HAP-1 (cell line): ENCODE results near the gene CUX1.
"Not testable (repeated sequence)": the region's sequence is repeated elsewhere in the genome, so short reads cannot be mapped to it uniquely, and the experiment has no call there.

ENCODE experiments used
- DNase-seq, 2 experiments: peaks; one replicate each; pipeline ENCODE4 v3.0.0-alpha.2; 2016 to 2020; ENCODE audit warnings: low spot score in 2 of 2
- H3K27me3 ChIP-seq: fragments of 250-450 bp; sonication (Bioruptor Pico); 2 replicates; pipeline ENCODE4 v1.5.1; 2020; ENCODE audit warnings: low read depth, mild to moderate bottlenecking, moderate library complexity
- H3K36me3 ChIP-seq: fragments of 250-450 bp; sonication (Bioruptor Pico); replicated peaks from 2 replicates; pipeline ENCODE4 v1.5.1; 2020; ENCODE audit warnings: mild to moderate bottlenecking
- H3K4me1 ChIP-seq: fragments of 250-450 bp; sonication (Bioruptor Pico); 2 replicates; pipeline ENCODE4 v1.5.1; 2020; ENCODE audit warnings: mild to moderate bottlenecking
- H3K4me3 ChIP-seq: fragments of 250-450 bp; sonication (Bioruptor Pico); 2 replicates; pipeline ENCODE4 v1.5.1; 2020; ENCODE audit warnings: mild to moderate bottlenecking, moderate library complexity
- H3K9me3 ChIP-seq: fragments of 250-450 bp; sonication (Bioruptor Pico); 2 replicates; pipeline ENCODE4 v1.5.1; 2020; ENCODE audit warnings: mild to moderate bottlenecking, moderate library complexity
- in situ Hi-C: fragments of 300-500 bp; cut with MboI; formaldehyde crosslinking; loops from 3 replicates; pipeline ENCODE4 v1.14.3; 2020; ENCODE audit warnings: low sequenced_read_pairs, inconsistent platforms, mixed read lengths

Gene CUX1

GRCh38 chr7:102155821-102156441 lies 338.5 kb downstream of the CUX1 start:
- H3K9me3 ChIP-seq: no peaks in the 10 kb centered on the region
- H3K4me1 ChIP-seq: peaks cover 11% of the 10 kb centered on the region
- no peaks in the 10 kb centered on the region for H3K27me3 ChIP-seq
- no peak overlapping the region for H3K4me3 ChIP-seq
- no peak for DNase-seq
- H3K36me3 ChIP-seq: no peaks in the 10 kb centered on the region; the same call in 1 of the 2 replicates
- in situ Hi-C loops: no loop called here

GRCh38 chr7:102156867-102157266 lies 339.4 kb downstream of the CUX1 start:
- DNase-seq: no peak
- no peaks in the 10 kb centered on the region; the same call in 1 of the 2 replicates for H3K36me3 ChIP-seq
- no peaks in the 10 kb centered on the region for H3K27me3 ChIP-seq
- peaks cover 6% of the 10 kb centered on the region for H3K4me1 ChIP-seq
- in situ Hi-C loops: no loop called here
- H3K4me3 ChIP-seq: no peak overlapping the region
- H3K9me3 ChIP-seq: no peaks in the 10 kb centered on the region

- DNase-seq: no peak
- no peaks in the 10 kb centered on the region for H3K36me3 ChIP-seq
- H3K27me3 ChIP-seq: no peaks in the 10 kb centered on the region
- no peaks in the 10 kb centered on the region for H3K9me3 ChIP-seq
- H3K4me3 ChIP-seq: no peak overlapping the region
- in situ Hi-C loops: no loop called here
- peaks cover 7% of the 10 kb centered on the region for H3K4me1 ChIP-seq
Measured at GRCh38 chr7:102165136-102165535, 347.7 kb downstream of the CUX1 start.

- Histone ChIP-seq H3K4me3 (no peak overlapping the region), H3K36me3 (no peaks in the 10 kb centered on the region), H3K9me3 (no peaks in the 10 kb centered on the region), H3K4me1 (peaks cover 12% of the 10 kb centered on the region), H3K27me3 (no peaks in the 10 kb centered on the region)
- in situ Hi-C loops: no loop called here
- DNase-seq: no peak
Measured at GRCh38 chr7:102167254-102167653, 349.8 kb downstream of the CUX1 start.

GRCh38 chr7:102169651-102170392 lies 352.4 kb downstream of the CUX1 start:
- Histone ChIP-seq H3K9me3 (no peaks in the 10 kb centered on the region), H3K36me3 (no peaks in the 10 kb centered on the region), H3K4me3 (no peak overlapping the region), H3K27me3 (no peaks in the 10 kb centered on the region), H3K4me1 (peaks cover 12% of the 10 kb centered on the region)
- in situ Hi-C loops: no loop called here
- peak; percentile 48 to 84 for DNase-seq

- no peak overlapping the region for H3K4me3 ChIP-seq
- H3K9me3 ChIP-seq: no peaks in the 10 kb centered on the region
- peak in 1 of 2 experiments; percentile 51 for DNase-seq
- H3K36me3 ChIP-seq: no peaks in the 10 kb centered on the region
- peaks cover 12% of the 10 kb centered on the region for H3K4me1 ChIP-seq
- in situ Hi-C loops: no loop called here
- H3K27me3 ChIP-seq: no peaks in the 10 kb centered on the region
Measured at GRCh38 chr7:102170393-102170970, 353.1 kb downstream of the CUX1 start.

GRCh38 chr7:102173669-102174068 lies 356.2 kb downstream of the CUX1 start:
- Histone ChIP-seq H3K9me3 (no peaks in the 10 kb centered on the region), H3K27me3 (no peaks in the 10 kb centered on the region), H3K36me3 (peaks cover 3% of the 10 kb centered on the region; the same call in 1 of the 2 replicates), H3K4me1 (peaks cover 12% of the 10 kb centered on the region), H3K4me3 (no peak overlapping the region)
- no peak for DNase-seq
- in situ Hi-C loops: no loop called here

- Histone ChIP-seq H3K4me1 (peaks cover under 1% of the 10 kb centered on the region; the same call in 1 of the 2 replicates), H3K27me3 (no peaks in the 10 kb centered on the region), H3K9me3 (no peaks in the 10 kb centered on the region), H3K36me3 (peaks cover 3% of the 10 kb centered on the region; the same call in 1 of the 2 replicates), H3K4me3 (no peak overlapping the region)
- in situ Hi-C loops: no loop called here
- no peak for DNase-seq
Measured at GRCh38 chr7:102175423-102176170, 358.2 kb downstream of the CUX1 start.

GRCh38 chr7:102178410-102178809 lies 361.0 kb downstream of the CUX1 start:
- H3K4me1 ChIP-seq: no peaks in the 10 kb centered on the region
- no peak for DNase-seq
- H3K36me3 ChIP-seq: peaks cover 3% of the 10 kb centered on the region; the same call in 1 of the 2 replicates
- no peaks in the 10 kb centered on the region for H3K27me3 ChIP-seq
- no peak overlapping the region for H3K4me3 ChIP-seq
- no peaks in the 10 kb centered on the region for H3K9me3 ChIP-seq
- in situ Hi-C loops: no loop called here

- Histone ChIP-seq H3K27me3 (no peaks in the 10 kb centered on the region), H3K36me3 (peaks cover 3% of the 10 kb centered on the region; the same call in 1 of the 2 replicates), H3K4me1 (no peaks in the 10 kb centered on the region), H3K9me3 (no peaks in the 10 kb centered on the region), H3K4me3 (no peak overlapping the region)
- DNase-seq: no peak
- in situ Hi-C loops: no loop called here
Measured at GRCh38 chr7:102180727-102181126, 363.3 kb downstream of the CUX1 start.

GRCh38 chr7:102181517-102181916 lies 364.1 kb downstream of the CUX1 start:
- Histone ChIP-seq H3K36me3 (peaks cover 3% of the 10 kb centered on the region; the same call in 1 of the 2 replicates), H3K27me3 (no peaks in the 10 kb centered on the region)
- in situ Hi-C loops: no loop called here

GRCh38 chr7:102182016-102182415 lies 364.6 kb downstream of the CUX1 start:
- Histone ChIP-seq H3K27me3 (no peaks in the 10 kb centered on the region), H3K4me1 (no peaks in the 10 kb centered on the region), H3K9me3 (no peaks in the 10 kb centered on the region), H3K4me3 (no peak overlapping the region), H3K36me3 (peaks cover 3% of the 10 kb centered on the region; the same call in 1 of the 2 replicates)
- no peak for DNase-seq
- in situ Hi-C loops: no loop called here

More at GRCh38 chr7:102181517-102181916, 364.1 kb downstream of the CUX1 start:
- no peaks in the 10 kb centered on the region for H3K4me1 ChIP-seq
- no peak for DNase-seq
- no peaks in the 10 kb centered on the region for H3K9me3 ChIP-seq
- no peak overlapping the region for H3K4me3 ChIP-seq

- in situ Hi-C loops, H3K36me3 ChIP-seq, H3K27me3 ChIP-seq: not testable (repeated sequence)
Measured at GRCh38 chr7:102183848-102184247, 366.4 kb downstream of the CUX1 start.

More at GRCh38 chr7:102183848-102184247, 366.4 kb downstream of the CUX1 start:
- not testable (repeated sequence) for H3K4me3 ChIP-seq, DNase-seq, H3K4me1 ChIP-seq, H3K9me3 ChIP-seq
